ENCODE measurements around the gene IKZF2.

IKZF2 gene

DNA sequence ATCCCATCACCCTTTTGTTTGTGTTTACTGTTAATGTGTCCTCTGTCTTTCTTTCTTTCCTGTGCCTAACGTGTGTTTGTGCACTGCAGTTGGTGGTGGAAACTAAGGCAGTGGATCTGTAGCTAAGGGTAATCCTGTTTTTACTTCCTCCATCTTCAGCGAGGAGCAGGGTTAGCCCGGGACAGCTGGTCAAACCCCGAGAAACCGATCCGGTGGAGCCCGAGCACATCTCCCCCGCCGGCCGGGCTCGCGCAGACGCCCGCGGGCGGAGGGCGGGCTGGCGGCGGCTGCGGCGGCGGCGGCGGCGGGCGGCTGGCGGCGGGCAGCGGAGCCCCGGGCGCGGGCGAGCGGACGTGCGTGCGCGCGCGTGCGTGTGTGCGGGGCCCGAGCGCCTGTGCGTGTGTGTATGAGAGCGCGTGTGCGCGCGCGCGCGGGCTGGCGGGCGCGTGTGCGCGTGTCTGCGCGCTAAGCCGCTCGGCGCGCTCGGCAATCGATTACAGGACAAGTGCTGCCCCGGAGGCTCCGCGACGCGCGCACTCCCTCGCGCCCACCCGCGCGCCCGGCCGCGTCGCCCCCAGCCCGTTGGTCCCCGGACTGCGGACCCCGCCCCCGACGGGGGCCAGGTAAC is at the start of gene IKZF2:
Gene IKZF2, minus strand, starts transcription at position 176 of the 628 bp plus-strand sequence. CDS start 2,983 bp downstream, outside the sequence.
- Histone ChIP-seq H3K4me3 (ENCODE audit: low read length) (peak within 1 kb of the TSS; percentile 61), H3K4me1 (ENCODE audit: control insufficient read depth, insufficient read depth, low read length) (no peaks in the 10 kb centered on the region)

DNA sequence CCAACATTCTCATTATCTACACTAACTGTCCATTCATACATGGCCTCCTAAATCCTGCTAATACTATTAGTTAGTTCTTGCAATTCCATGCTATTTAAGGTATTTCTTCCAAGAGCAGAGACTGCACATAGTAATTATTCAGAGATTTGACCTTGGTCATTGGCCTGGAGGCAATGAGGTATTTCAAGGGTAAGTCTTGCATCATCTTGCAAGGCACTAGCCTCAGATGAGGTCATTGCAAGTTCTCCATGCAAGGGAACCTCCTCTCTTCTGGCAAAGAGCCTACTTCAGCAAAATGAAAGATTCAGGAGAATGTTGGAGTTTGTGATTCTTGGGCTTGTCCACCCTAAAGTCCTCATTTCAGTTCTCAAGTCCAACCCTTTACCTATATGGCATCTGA is 48.5 kb upstream of the IKZF2 start:
- Histone ChIP-seq H3K36me3 (ENCODE audit: control insufficient read depth, insufficient read depth, low read length) (no peaks in the 10 kb centered on the region), H3K9ac (ENCODE audit: low read length) (no peak overlapping the region), H3K4me1 (ENCODE audit: control insufficient read depth, insufficient read depth, low read length) (no peaks in the 10 kb centered on the region), H3K27me3 (ENCODE audit: control insufficient read depth, insufficient read depth, low read length) (no peaks in the 10 kb centered on the region), H3K4me3 (ENCODE audit: low read length) (no peak overlapping the region), H3K9me3 (ENCODE audit: control insufficient read depth, low read length) (no peaks in the 10 kb centered on the region)

More for the DNA sequence above, at the start of gene IKZF2:
- Histone ChIP-seq H3K9me3 (ENCODE audit: control insufficient read depth, low read length) (no peaks in the 10 kb centered on the region), H3K27me3 (ENCODE audit: control insufficient read depth, insufficient read depth, low read length) (no peaks in the 10 kb centered on the region), H3K9ac (ENCODE audit: low read length) (peak within 1 kb of the TSS; percentile 82), H3K36me3 (ENCODE audit: control insufficient read depth, insufficient read depth, low read length) (no peaks in the 10 kb centered on the region)

DNA sequence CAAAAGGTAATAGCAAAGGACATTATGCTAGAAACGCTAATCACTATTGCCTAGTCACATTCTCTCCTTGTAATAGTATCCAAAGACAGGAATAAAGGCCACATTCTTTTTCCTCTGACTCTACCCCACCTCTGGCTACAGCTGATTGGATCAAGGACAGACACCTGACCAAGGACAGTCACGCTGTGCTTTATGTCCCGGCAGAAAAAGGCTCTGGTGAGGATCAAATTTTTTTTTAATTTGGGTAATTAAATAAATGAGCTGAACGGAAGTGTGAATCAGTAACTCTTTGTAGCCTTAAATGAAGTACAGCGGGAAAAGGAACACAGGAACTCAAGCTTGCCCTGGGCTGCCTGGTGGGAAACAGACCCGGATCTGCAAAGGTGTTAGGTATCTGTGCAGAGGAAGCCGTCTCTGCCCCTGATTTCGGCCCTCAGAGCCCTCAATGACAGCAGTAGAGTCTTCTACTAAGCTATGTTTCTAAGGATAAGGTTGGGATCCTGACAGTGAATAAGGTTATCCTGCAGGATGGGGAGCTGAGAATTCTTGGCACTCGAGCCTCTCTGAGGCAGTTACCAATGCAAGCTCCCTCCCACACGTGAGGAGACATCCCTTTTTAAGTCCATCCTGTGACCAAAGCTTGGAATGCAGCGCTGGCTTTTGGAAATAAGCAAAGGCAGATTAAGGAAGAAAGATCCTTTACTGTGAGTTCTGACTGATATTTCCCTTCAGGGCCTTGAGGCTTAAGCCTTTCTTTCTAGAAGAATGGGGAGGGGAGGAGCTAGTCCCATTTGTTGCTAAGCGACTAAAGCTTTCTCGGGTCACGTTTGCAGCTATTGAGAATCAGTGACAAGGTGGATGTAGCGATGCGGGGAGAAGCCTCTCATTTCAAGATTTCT is 37.8 kb upstream of the IKZF2 start:
- no peak overlapping the region for H3K4me3 ChIP-seq (ENCODE audit: low read length)
- no peaks in the 10 kb centered on the region for H3K4me1 ChIP-seq (ENCODE audit: control insufficient read depth, insufficient read depth, low read length)
- H3K27me3 ChIP-seq (ENCODE audit: control insufficient read depth, insufficient read depth, low read length): no peaks in the 10 kb centered on the region
- no peaks in the 10 kb centered on the region for H3K9me3 ChIP-seq (ENCODE audit: control insufficient read depth, low read length)
- no peak overlapping the region for H3K9ac ChIP-seq (ENCODE audit: low read length)
- no peaks in the 10 kb centered on the region for H3K36me3 ChIP-seq (ENCODE audit: control insufficient read depth, insufficient read depth, low read length)

DNA sequence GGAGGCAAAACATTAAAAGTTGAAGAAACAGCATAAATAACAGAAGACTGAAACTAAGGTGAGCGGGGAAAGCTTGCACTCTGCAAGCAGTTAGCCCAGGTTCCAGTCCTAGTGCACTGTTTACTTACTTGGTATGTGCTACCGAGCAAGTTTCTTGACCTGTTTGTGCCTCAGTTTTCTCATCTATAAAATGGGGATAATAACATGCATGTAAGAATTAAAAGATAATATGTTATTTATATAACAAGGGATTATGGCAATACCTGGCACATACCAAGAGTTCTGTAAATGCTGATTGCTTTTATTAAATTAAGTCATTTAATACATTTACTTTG is 37.1 kb upstream of the IKZF2 start:
- H3K36me3 ChIP-seq (ENCODE audit: control insufficient read depth, insufficient read depth, low read length): no peaks in the 10 kb centered on the region
- H3K9ac ChIP-seq (ENCODE audit: low read length): no peak overlapping the region
- no peaks in the 10 kb centered on the region for H3K4me1 ChIP-seq (ENCODE audit: control insufficient read depth, insufficient read depth, low read length)
- H3K4me3 ChIP-seq (ENCODE audit: low read length): no peak overlapping the region
- H3K27me3 ChIP-seq (ENCODE audit: control insufficient read depth, insufficient read depth, low read length): no peaks in the 10 kb centered on the region
- H3K9me3 ChIP-seq (ENCODE audit: control insufficient read depth, low read length): no peaks in the 10 kb centered on the region

DNA sequence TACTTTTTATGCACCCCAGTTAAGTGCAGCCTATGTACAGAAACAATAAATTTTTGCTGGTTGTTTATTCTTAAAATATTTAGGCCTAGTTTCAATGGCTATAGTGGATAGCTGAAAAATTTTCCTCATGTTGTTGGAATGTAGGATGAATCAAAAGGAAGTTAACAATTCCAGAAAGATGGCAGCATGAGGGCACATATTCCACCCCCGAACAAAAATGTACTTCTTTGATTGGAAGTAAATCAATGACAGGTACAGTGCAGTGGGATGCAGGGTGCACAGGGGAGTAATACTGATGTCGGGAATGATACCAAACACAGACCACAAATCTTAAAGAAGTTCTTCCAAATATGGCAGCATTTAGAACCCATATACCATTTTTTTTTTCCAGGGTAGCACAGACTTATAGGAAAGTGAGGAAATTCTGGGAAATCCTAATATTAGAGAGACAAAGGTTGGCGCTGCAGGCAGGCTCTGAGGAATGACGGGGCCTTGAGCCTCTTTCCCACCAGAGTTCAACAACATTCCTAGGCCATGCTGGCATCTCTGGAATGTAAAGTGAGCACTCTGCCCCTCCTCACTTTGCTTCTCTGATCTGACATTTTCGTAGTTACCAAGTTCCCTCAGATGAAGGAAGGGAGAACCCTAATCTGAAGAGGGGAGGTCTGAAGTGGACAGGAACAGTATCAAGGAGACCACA is 36.6 kb upstream of the IKZF2 start:
- Histone ChIP-seq H3K4me3 (ENCODE audit: low read length) (no peak overlapping the region), H3K9me3 (ENCODE audit: control insufficient read depth, low read length) (no peaks in the 10 kb centered on the region), H3K9ac (ENCODE audit: low read length) (no peak overlapping the region), H3K27me3 (ENCODE audit: control insufficient read depth, insufficient read depth, low read length) (no peaks in the 10 kb centered on the region), H3K36me3 (ENCODE audit: control insufficient read depth, insufficient read depth, low read length) (no peaks in the 10 kb centered on the region), H3K4me1 (ENCODE audit: control insufficient read depth, insufficient read depth, low read length) (no peaks in the 10 kb centered on the region)

DNA sequence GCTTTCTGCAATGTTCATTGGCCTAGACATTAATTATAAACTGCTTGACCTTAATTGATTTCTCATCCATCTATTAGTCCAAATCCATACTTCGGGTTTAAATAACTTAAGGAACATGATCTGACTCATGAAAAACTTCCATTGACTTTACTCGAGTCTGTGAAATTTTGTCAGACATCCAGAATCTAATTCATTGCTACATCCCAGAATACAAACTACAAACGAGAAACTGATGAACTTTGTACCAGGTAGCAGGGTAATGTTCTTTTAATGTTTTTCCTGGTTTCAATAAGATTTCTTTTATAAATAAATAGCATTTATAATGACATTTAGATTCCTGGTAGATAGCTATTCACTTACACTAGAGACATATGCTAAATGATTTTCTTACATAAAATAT is 36.0 kb upstream of the IKZF2 start:
- H3K9ac ChIP-seq (ENCODE audit: low read length): no peak overlapping the region
- H3K4me3 ChIP-seq (ENCODE audit: low read length): no peak overlapping the region
- no peaks in the 10 kb centered on the region for H3K4me1 ChIP-seq (ENCODE audit: control insufficient read depth, insufficient read depth, low read length)
- H3K9me3 ChIP-seq (ENCODE audit: control insufficient read depth, low read length): no peaks in the 10 kb centered on the region
- no peaks in the 10 kb centered on the region for H3K27me3 ChIP-seq (ENCODE audit: control insufficient read depth, insufficient read depth, low read length)
- H3K36me3 ChIP-seq (ENCODE audit: control insufficient read depth, insufficient read depth, low read length): no peaks in the 10 kb centered on the region

DNA sequence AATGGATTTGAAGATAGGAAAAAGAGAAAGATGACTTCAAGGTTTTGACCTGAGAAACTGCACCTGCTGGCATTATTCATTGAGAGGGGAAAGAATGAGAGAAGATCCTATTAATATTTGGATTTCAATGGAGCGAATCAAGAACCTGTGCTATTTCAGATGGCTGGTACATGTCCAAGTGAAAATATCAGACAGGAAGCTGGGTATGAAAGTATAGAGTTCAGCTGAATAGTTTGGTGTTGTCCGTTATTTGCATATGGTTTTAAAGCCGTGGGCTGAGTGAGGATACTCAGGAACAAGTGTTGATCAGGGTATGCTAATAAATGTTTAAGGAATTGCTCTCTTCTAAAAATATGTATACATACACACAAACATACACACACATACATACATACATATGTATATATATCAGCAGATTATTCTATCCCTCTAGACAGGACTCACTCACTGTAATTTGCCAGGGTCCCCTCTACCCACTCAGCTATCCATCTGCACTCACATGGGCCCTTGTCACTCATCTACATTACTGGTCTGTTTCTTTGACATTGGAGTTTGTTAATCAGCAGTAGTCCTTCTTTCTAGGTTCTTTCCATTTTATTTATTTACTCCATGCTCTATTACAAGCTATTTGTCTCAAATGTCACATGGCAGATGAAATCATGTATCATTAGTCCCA is 33.9 kb upstream of the IKZF2 start:
- Histone ChIP-seq H3K27me3 (ENCODE audit: control insufficient read depth, insufficient read depth, low read length) (no peaks in the 10 kb centered on the region), H3K4me3 (ENCODE audit: low read length) (no peak overlapping the region), H3K9me3 (ENCODE audit: control insufficient read depth, low read length) (no peaks in the 10 kb centered on the region), H3K4me1 (ENCODE audit: control insufficient read depth, insufficient read depth, low read length) (no peaks in the 10 kb centered on the region), H3K36me3 (ENCODE audit: control insufficient read depth, insufficient read depth, low read length) (no peaks in the 10 kb centered on the region), H3K9ac (ENCODE audit: low read length) (no peak overlapping the region)

DNA sequence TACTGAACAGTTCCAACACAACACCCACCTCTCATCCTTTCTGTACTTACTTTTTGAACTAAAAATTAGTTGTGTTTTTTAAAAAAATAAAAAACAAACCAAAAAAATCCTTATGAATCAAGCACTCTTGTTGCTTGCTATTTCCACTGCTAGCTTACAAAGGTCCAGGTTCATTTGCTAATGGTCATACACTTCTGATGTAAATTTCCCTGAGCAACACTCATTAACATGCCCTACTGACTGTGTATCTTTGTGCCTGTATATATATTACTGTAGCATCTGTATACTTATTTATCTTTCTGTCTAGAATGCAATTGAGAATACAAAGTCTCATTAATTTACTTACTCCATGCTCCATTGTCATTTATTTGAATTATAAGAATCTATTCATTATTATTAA is 30.3 kb upstream of the IKZF2 start:
- no peak overlapping the region for H3K9ac ChIP-seq (ENCODE audit: low read length)
- no peak overlapping the region for H3K4me3 ChIP-seq (ENCODE audit: low read length)
- H3K9me3 ChIP-seq (ENCODE audit: control insufficient read depth, low read length): no peaks in the 10 kb centered on the region
- no peaks in the 10 kb centered on the region for H3K36me3 ChIP-seq (ENCODE audit: control insufficient read depth, insufficient read depth, low read length)
- no peaks in the 10 kb centered on the region for H3K4me1 ChIP-seq (ENCODE audit: control insufficient read depth, insufficient read depth, low read length)
- no peaks in the 10 kb centered on the region for H3K27me3 ChIP-seq (ENCODE audit: control insufficient read depth, insufficient read depth, low read length)

DNA sequence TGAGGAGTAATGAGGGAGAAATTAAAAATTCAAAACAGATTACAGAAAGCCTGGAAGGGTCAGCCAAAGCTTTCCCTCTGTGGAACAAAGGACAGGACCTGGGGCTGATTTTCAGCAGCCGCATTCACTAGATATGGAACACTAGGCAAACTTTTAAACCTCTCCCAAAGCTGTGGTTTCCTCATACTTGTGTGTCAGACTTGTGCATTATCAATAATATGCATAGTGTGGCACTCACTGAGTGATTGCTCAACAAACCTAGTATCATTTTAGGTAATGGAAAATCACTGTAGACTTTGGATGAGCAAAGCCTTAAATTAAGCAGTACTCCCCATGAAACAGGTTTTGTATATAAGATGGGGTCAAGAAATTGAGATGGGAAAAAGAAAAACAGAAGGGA is 26.3 kb upstream of the IKZF2 start:
- H3K9me3 ChIP-seq (ENCODE audit: control insufficient read depth, low read length): no peaks in the 10 kb centered on the region
- no peaks in the 10 kb centered on the region for H3K36me3 ChIP-seq (ENCODE audit: control insufficient read depth, insufficient read depth, low read length)
- H3K27me3 ChIP-seq (ENCODE audit: control insufficient read depth, insufficient read depth, low read length): no peaks in the 10 kb centered on the region
- H3K9ac ChIP-seq (ENCODE audit: low read length): no peak overlapping the region
- H3K4me3 ChIP-seq (ENCODE audit: low read length): no peak overlapping the region
- no peaks in the 10 kb centered on the region for H3K4me1 ChIP-seq (ENCODE audit: control insufficient read depth, insufficient read depth, low read length)

DNA sequence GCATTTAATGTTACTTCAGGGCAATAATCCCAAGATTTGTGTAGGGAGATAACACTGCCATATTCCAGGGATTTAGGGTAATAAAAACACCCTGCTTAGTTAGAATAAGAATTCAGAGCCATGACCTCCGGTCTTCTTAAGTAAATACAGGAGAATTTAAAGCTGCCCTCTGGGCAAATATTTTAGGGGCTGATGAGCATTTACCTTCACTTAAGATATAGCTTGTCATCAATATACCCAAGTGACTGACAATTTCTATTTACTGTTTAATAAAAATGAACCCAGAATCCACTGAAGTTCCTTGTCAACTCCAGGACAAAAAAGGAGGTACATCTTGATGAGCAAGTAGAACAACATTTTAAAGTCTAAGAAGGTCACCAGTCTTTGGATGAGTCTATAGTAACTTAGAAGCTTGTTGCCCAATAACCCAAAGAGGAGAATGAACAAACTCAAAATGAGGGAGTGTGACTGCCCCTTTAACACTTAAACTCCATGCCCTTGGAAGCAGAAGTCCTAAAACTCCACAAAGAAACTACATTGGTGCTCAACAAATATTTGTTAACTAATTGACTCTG is 24.3 kb upstream of the IKZF2 start:
- Histone ChIP-seq H3K27me3 (ENCODE audit: control insufficient read depth, insufficient read depth, low read length) (no peaks in the 10 kb centered on the region), H3K9me3 (ENCODE audit: control insufficient read depth, low read length) (no peaks in the 10 kb centered on the region), H3K9ac (ENCODE audit: low read length) (no peak overlapping the region), H3K4me3 (ENCODE audit: low read length) (no peak overlapping the region), H3K36me3 (ENCODE audit: control insufficient read depth, insufficient read depth, low read length) (no peaks in the 10 kb centered on the region), H3K4me1 (ENCODE audit: control insufficient read depth, insufficient read depth, low read length) (no peaks in the 10 kb centered on the region)

DNA sequence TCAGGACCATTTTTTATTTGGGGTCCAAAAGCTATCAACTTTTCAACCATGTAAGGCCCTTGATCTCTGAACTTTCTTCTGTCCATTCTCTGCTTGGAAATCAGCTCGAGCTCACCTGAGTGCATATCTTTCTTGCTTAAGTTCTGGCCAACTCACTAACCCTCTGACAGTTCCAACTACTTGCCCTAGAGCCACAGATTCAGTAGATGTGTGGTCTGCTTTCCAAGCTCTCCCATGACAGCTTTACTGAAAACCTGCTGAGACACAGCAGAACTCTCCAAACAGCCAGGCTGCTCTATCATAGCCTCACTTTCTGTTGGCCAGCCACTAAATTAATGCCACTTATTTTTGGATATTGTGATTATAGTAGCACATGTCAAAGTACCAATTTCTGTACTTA is 21.2 kb upstream of the IKZF2 start:
- no peaks in the 10 kb centered on the region for H3K9me3 ChIP-seq (ENCODE audit: control insufficient read depth, low read length)
- H3K36me3 ChIP-seq (ENCODE audit: control insufficient read depth, insufficient read depth, low read length): no peaks in the 10 kb centered on the region
- no peaks in the 10 kb centered on the region for H3K27me3 ChIP-seq (ENCODE audit: control insufficient read depth, insufficient read depth, low read length)
- no peak overlapping the region for H3K4me3 ChIP-seq (ENCODE audit: low read length)
- no peak overlapping the region for H3K9ac ChIP-seq (ENCODE audit: low read length)
- H3K4me1 ChIP-seq (ENCODE audit: control insufficient read depth, insufficient read depth, low read length): no peaks in the 10 kb centered on the region

Measured in mucosa of stomach (tissue), 1 donor.